Heart right ventricle (tissue), 16 donors: Measurements from ENCODE around the gene CD300LF. TPM values are rescaled to one million over a fixed set of nuclear protein-coding genes. Genes with fewer than 3 reads are reported as not detected.

Source experiments
- ATAC-seq, 8 donors: fragments of 200-7000 bp; cut with Tn5 transposase; one replicate each; pipeline ENCODE4 v1.9.1; 2020; ENCODE audit warnings: mild to moderate bottlenecking in 8 of 8, moderate library complexity in 8 of 8, moderate number of reproducible peaks in 1 of 8
- DNase-seq, 2 donors: peaks; one replicate each; pipeline ENCODE4 v3.0.0-alpha.2; 2020
- H3K27ac ChIP-seq, 10 donors: fragments of 200-600 bp; sonication (generic) in 2 of 10; one replicate each; pipeline versions ENCODE4 v1.5.0 to v1.8.0; 2020 to 2022; ENCODE audit warnings: mild to moderate bottlenecking in 3 of 10
- H3K27me3 ChIP-seq, 7 donors: fragments of 200-600 bp; one replicate each; pipeline ENCODE4 v1.8.0; 2021 to 2022; ENCODE audit warnings: mild to moderate bottlenecking in 2 of 7
- H3K36me3 ChIP-seq, 9 donors: fragments of 200-600 bp; sonication (generic) in 1 of 9; one replicate each; pipeline versions ENCODE4 v1.5.0 to v1.8.0; 2020 to 2022; ENCODE audit warnings: mild to moderate bottlenecking in 2 of 9
- H3K4me1 ChIP-seq, 9 donors: fragments of 200-600 bp; sonication (generic) in 1 of 9; one replicate each; pipeline versions ENCODE4 v1.5.0 to v1.8.0; 2020 to 2022; ENCODE audit warnings: mild to moderate bottlenecking in 4 of 9
- H3K4me3 ChIP-seq, 10 donors: fragments of 200-600 bp; sonication (generic) in 2 of 10; one replicate each; pipeline versions ENCODE4 v1.5.0 to v1.8.0; 2020 to 2022; ENCODE audit warnings: mild to moderate bottlenecking in 7 of 10, moderate library complexity in 2 of 10
- H3K9me3 ChIP-seq, 11 donors: fragments of 200-600 bp in 10 of 11; sonication (generic) in 2 of 11; one replicate each; pipeline versions ENCODE4 v1.5.0 to v1.8.0; 2013 to 2022; ENCODE audit warnings: mild to moderate bottlenecking in 2 of 11, control low read depth in 1 of 11, moderate library complexity in 1 of 11
- CTCF ChIP-seq, 9 donors: fragments of 200-600 bp; sonication (generic) in 2 of 9; IDR thresholded peaks; one replicate each; pipeline versions ENCODE4 v1.5.0 to v1.8.0; 2021 to 2022; ENCODE audit warnings: antibody characterized with exemption in 9 of 9, mild to moderate bottlenecking in 5 of 9, moderate library complexity in 1 of 9
- WGBS, 2 donors: extraction: QIAGEN DNeasy Blood & Tissue Kit; methylation state at CpG; one replicate each; pipeline ENCODE4 v1.1.7; 2013; ENCODE audit warnings: inconsistent platforms in 1 of 2; 5-methylcytosine and 5-hydroxymethylcytosine counted together
- intact Hi-C, 10 donors: fragments of 100-400 bp; cut with DNase I; formaldehyde crosslinking; loops; one replicate each; pipeline versions ENCODE4 v1.11.1 to v1.14.2; 2022
- polyA plus RNA-seq, 2 donors: library from polyadenylated mRNA; stranded (reverse); fragments of 200-250 nt; gene quantifications; one replicate each; pipeline ENCODE4 v1.2.3, GENCODE V29; 2013
- total RNA-seq, 10 donors: library from RNA; stranded (reverse); fragmentation: NEBNext Ultra II Directional in 3 of 10; extraction: Animal tissue kit (Norgen Biotek cat#: 25700) in 3 of 10; gene quantifications; one replicate each; pipeline versions ENCODE4 v1.2.1 to v1.2.4, GENCODE V29; 2021 to 2023
- donor health status: Arrhythmogenic right ventricular cardiomyopathy.
- donor health status: ischemic (EF 13 %, LVEDD 7.1; RV severe dilation, severe dysfunction).
- donor health status: healthy with polysubstance abuse.
- donor health status: DM: no; HTN: yes; CAD: no.
- donor health status: DM: no; HTN: no; CAD: no.
- donor health status: ischemic (EF 25% LVEDD 6.9; RV normal size, moderate dysfunction).
- donor health status: ischemic (EF 25% LVEDD 5.7; RV mildly dilated, moderate dysfunction).
- donor health status: healthy.
- donor health status: DM: yes; HTN: yes; CAD: no.
- donor health status: Ischemic cardiomyopathy.
- donor health status: ischemic (EF 35%, LVEDD 5.7; RV mildly dilated, moderate dysfunction).
- donor health status: nonischemic (EF 11% LVEDD 7.7; RV severe dilation, severe dysfunction).
- donor health status: DM: yes; HTN: yes; CAD: no.
- donor health status: PGD.
- donor health status: ischemic (EF 29% LVEDD 5.4; RV normal size, mild dysfunction).
- donor health status: nonischemic (EF 23%, LVEDD 6.1; RV moderate dilation, normal function).

Gene CD300LF
- total and polyA plus RNA-seq, 12 donors = 0.13 to 4.5 (median 0.34) TPM; not detected in 3

GRCh38 chr17:74740173-74740572 is 27.4 kb upstream of the CD300LF start:
- ATAC-seq (no peak), DNase-seq (no peak)
- 81 to 87% methylated on average over 6 of the region's 6 CpGs for WGBS, 2 donors
- peaks cover 7 to 93% (median 43%) of the 10 kb centered on the region in 9 donors for H3K4me1 ChIP-seq
- no peak overlapping the region for H3K4me3 ChIP-seq
- H3K27me3 ChIP-seq = peaks cover 0 to 63% (median 53%) of the 10 kb centered on the region in 7 donors
- H3K27ac ChIP-seq = peak overlapping the region in 1 of 10 donors; percentile 85
- no peaks in the 10 kb centered on the region for H3K9me3 ChIP-seq
- intact Hi-C loops = loop anchor here in 4 of 10 donors (5.0 to 10.0 kb wide), 5 partner anchors 42 to 535 kb away; partner anchors contain the start of gene RPL38 (in 1 of the 4)
- no peaks in the 10 kb centered on the region for H3K36me3 ChIP-seq
- TF ChIP-seq CTCF (IDR thresholded peaks at IDR 0.05) = no peak

- no peak for TF ChIP-seq CTCF (IDR thresholded peaks at IDR 0.05)
Measured at GRCh38 chr17:74739227-74739831, 26.6 kb upstream of the CD300LF start.

GRCh38 chr17:74738051-74738996 is 25.6 kb upstream of the CD300LF start:
- intact Hi-C loops = loop anchor here in 7 of 10 donors (5.0 to 10.0 kb wide), 5 partner anchors 76 to 174 kb away; partner anchors contain the start of gene CD300H (in 2 of the 7)
- DNase-seq = peak in 1 of 2 donors; percentile 49

More at GRCh38 chr17:74739227-74739831, 26.6 kb upstream of the CD300LF start:
- ATAC-seq (no peak), DNase-seq (no peak)
- Histone ChIP-seq H3K27me3 (peaks cover 0 to 63% (median 54%) of the 10 kb centered on the region in 7 donors), H3K4me1 (peaks cover 7 to 84% (median 35%) of the 10 kb centered on the region in 9 donors), H3K9me3 (no peaks in the 10 kb centered on the region), H3K4me3 (no peak overlapping the region), H3K36me3 (no peaks in the 10 kb centered on the region), H3K27ac (peak overlapping the region in 1 of 10 donors; percentile 87)
- WGBS, 2 donors = 86 to 87% methylated on average over 12 of the region's 12 CpGs
- intact Hi-C loops = loop anchor here in 7 of 10 donors (5.0 to 10.0 kb wide), 5 partner anchors 77 to 175 kb away; partner anchors contain the start of gene CD300H (in 2 of the 7)

More at GRCh38 chr17:74738051-74738996, 25.6 kb upstream of the CD300LF start:
- H3K9me3 ChIP-seq = no peaks in the 10 kb centered on the region
- ATAC-seq = peak; percentile 10 to 55 (median 36)
- H3K27me3 ChIP-seq = peaks cover 0 to 66% (median 60%) of the 10 kb centered on the region in 7 donors
- no peaks in the 10 kb centered on the region for H3K36me3 ChIP-seq
- peak overlapping the region in 8 of 10 donors; percentile 12 to 60 (median 41) for H3K4me3 ChIP-seq
- H3K27ac ChIP-seq = peak overlapping the region in 3 of 10 donors; percentile 19 to 87 (median 33)
- 38 to 42% methylated on average over 16 of the region's 16 CpGs for WGBS, 2 donors
- TF ChIP-seq CTCF (IDR thresholded peaks at IDR 0.05) = no peak
- peaks cover 7 to 74% (median 34%) of the 10 kb centered on the region in 9 donors for H3K4me1 ChIP-seq
